GM12878 (cell line): ENCODE results near the gene MYADM. TPM values are rescaled to one million over a fixed set of nuclear protein-coding genes. Genes with fewer than 3 reads are reported as not detected.

Source experiments
- ATAC-seq: fragments of 200-7000 bp; cut with Tn5 transposase; 3 replicates; pipeline ENCODE4 v1.9.1; 2020; ENCODE audit warnings: mild to moderate bottlenecking, moderate library complexity
- BruUV-seq: library from RNA; stranded (reverse); fragments of 400-500 nt; replicated peaks from 2 replicates; lab custom pipeline; 2021; lab: Mats Ljungman, UMichigan
- CTCF ChIA-PET: fragments of 300-600 bp; sonication (Branson Sonifier 250); formaldehyde crosslinking; extraction: SDS; loops from one replicate; lab custom pipeline; 2021; ENCODE audit warnings: inconsistent platforms; lab: Yijun Ruan, JAX
- POLR2A ChIA-PET: fragments of 350-600 bp; formaldehyde crosslinking; extraction: SDS; loops from one replicate; lab custom pipeline; 2021; ENCODE audit warnings: inconsistent platforms; lab: Charles Lee
- RAD21 ChIA-PET: fragments of 300-600 bp; sonication (Branson Sonifier 250); formaldehyde crosslinking; loops from one replicate; lab custom pipeline; 2023; ENCODE audit warnings: antibody characterized with exemption; ENCODE audit not compliant: unreplicated experiment; lab: Charles Lee
- SMC1A ChIA-PET: fragments of 300-600 bp; sonication (Branson Sonifier 250); formaldehyde crosslinking; loops from one replicate; lab custom pipeline; 2023; ENCODE audit not compliant: unreplicated experiment, uncharacterized antibody; lab: Charles Lee
- DNase-seq: peaks from one replicate; pipeline ENCODE4 v3.0.0-alpha.2; 2011; ENCODE audit warnings: low read depth, low spot score
- FAIRE-seq: peaks from 3 replicates; lab custom pipeline; 2011; peaks lifted over from hg19 to GRCh38; lab: Jason Lieb, UNC
- H2AFZ ChIP-seq: 2 replicates; pipeline ENCODE4 v1.6.0; 2011; ENCODE audit warnings: low read depth, low read length, control low read depth; ENCODE audit not compliant: control insufficient read depth
- H3K27ac ChIP-seq: 2 replicates; pipeline ENCODE4 v1.5.1; 2011; ENCODE audit warnings: control low read depth; ENCODE audit not compliant: control insufficient read depth, insufficient read depth
- H3K27me3 ChIP-seq, 2 experiments: replicated peaks in 1 of 2; 2 replicates each; pipeline versions ENCODE4 v1.6.0 to v1.6.1; 2011; ENCODE audit warnings: low read length in 1 of 2; ENCODE audit not compliant: control insufficient read depth in 2 of 2, insufficient read depth in 2 of 2
- H3K36me3 ChIP-seq, 2 experiments: 2 replicates each; pipeline ENCODE4 v1.5.1; 2011; ENCODE audit warnings: low read length in 1 of 2; ENCODE audit not compliant: control insufficient read depth in 2 of 2, insufficient read depth in 2 of 2
- H3K4me1 ChIP-seq: 2 replicates; pipeline ENCODE4 v1.6.1; 2011; ENCODE audit warnings: mild to moderate bottlenecking, low read length, moderate library complexity, mixed read lengths; ENCODE audit not compliant: control insufficient read depth, insufficient read depth
- H3K4me2 ChIP-seq: 2 replicates; pipeline ENCODE4 v1.6.0; 2011; ENCODE audit warnings: control low read depth; ENCODE audit not compliant: control insufficient read depth, insufficient read depth
- H3K4me3 ChIP-seq: fragments of 200-600 bp; sonication (generic); 2 replicates; pipeline ENCODE4 v1.5.1; 2016
- H3K79me2 ChIP-seq: 2 replicates; pipeline ENCODE4 v1.6.0; 2011; ENCODE audit warnings: low read length; ENCODE audit not compliant: control insufficient read depth, insufficient read depth
- H3K9ac ChIP-seq: 2 replicates; pipeline ENCODE4 v1.8.0; 2011; ENCODE audit warnings: low read length, control low read depth, mixed read lengths; ENCODE audit not compliant: control insufficient read depth, insufficient read depth
- H3K9me3 ChIP-seq: replicated peaks from 3 replicates; pipeline ENCODE4 v1.5.1; 2011; ENCODE audit warnings: mild to moderate bottlenecking, low read length; ENCODE audit not compliant: control insufficient read depth, insufficient read depth
- H4K20me1 ChIP-seq: 2 replicates; pipeline ENCODE4 v1.6.0; 2011; ENCODE audit not compliant: control insufficient read depth, insufficient read depth
- CTCF ChIP-seq, 3 experiments: IDR thresholded peaks in 2 of 3; conservative IDR thresholded peaks in 1 of 3; 2 replicates each; pipeline ENCODE4 v1.5.1; 2011; ENCODE audit warnings: low read depth in 3 of 3, low read length in 3 of 3, mild to moderate bottlenecking in 3 of 3, control low read depth in 2 of 3, moderate library complexity in 2 of 3, inconsistent platforms in 1 of 3, mixed read lengths in 1 of 3; ENCODE audit not compliant: control insufficient read depth in 2 of 3, insufficient read depth in 1 of 3; ENCODE audit errors: extremely low read depth in 1 of 3
- EP300 ChIP-seq, 2 experiments: fragments of 150-350 bp in 1 of 2; IDR thresholded peaks; 2 replicates each; pipeline ENCODE4 v1.6.1; 2011 to 2012; ENCODE audit warnings: low read depth in 2 of 2, low read length in 2 of 2, borderline replicate concordance in 1 of 2, improper control_type of control experiment in 1 of 2, inconsistent platforms in 1 of 2; ENCODE audit not compliant: control insufficient read depth in 1 of 2
- FOS ChIP-seq: IDR thresholded peaks from 3 replicates; pipeline ENCODE4 v1.6.1; 2011; ENCODE audit warnings: borderline replicate concordance; ENCODE audit not compliant: insufficient read length; ENCODE audit errors: extremely low read depth
- MXI1 ChIP-seq: fragments of 150-350 bp; IDR thresholded peaks from 2 replicates; pipeline ENCODE4 v1.6.1; 2011; ENCODE audit warnings: low read depth, mild to moderate bottlenecking, inconsistent platforms, low read length, improper control_type of control experiment
- MYB ChIP-seq: fragments of 150-350 bp; IDR thresholded peaks from 2 replicates; pipeline ENCODE4 v1.6.1; 2014; ENCODE audit warnings: mild to moderate bottlenecking, low read depth, low read length, borderline replicate concordance
- NR2C2 ChIP-seq: IDR thresholded peaks from 2 replicates; pipeline ENCODE4 v1.6.1; 2011; ENCODE audit warnings: borderline replicate concordance, low read depth; ENCODE audit not compliant: control insufficient read depth, insufficient read length
- RAD21 ChIP-seq: IDR thresholded peaks from 2 replicates; pipeline ENCODE4 v1.6.1; 2011; ENCODE audit warnings: mild to moderate bottlenecking, low read depth, low read length, moderate library complexity; ENCODE audit not compliant: insufficient read depth
- TAF1 ChIP-seq: IDR thresholded peaks from 2 replicates; pipeline ENCODE4 v1.6.1; 2011; ENCODE audit warnings: mild to moderate bottlenecking, low read depth, low read length, borderline replicate concordance
- TARDBP ChIP-seq: IDR thresholded peaks from 2 replicates; pipeline ENCODE4 v1.6.1; 2016; ENCODE audit warnings: borderline replicate concordance
- TBL1XR1 ChIP-seq: IDR thresholded peaks from 2 replicates; pipeline ENCODE4 v1.6.1; 2012; ENCODE audit warnings: low read depth, low read length, improper control_type of control experiment
- ZBTB40 ChIP-seq: fragments of 450-650 bp; IDR thresholded peaks from 2 replicates; pipeline ENCODE4 v1.6.1; 2016; ENCODE audit warnings: mild to moderate bottlenecking, moderate library complexity, borderline replicate concordance
- ZNF24 ChIP-seq: fragments of 450-650 bp; IDR thresholded peaks from 2 replicates; pipeline ENCODE4 v1.6.1; 2017; ENCODE audit warnings: antibody characterized with exemption, mild to moderate bottlenecking
- ZSCAN29 ChIP-seq: fragments of 450-650 bp; IDR thresholded peaks from 2 replicates; pipeline ENCODE4 v1.6.1; 2017; ENCODE audit warnings: mild to moderate bottlenecking, moderate library complexity
- WGBS: methylation state at CpG from one replicate; pipeline ENCODE4 v1.1.6; 2016; ENCODE audit warnings: low lambda C conversion rate; ENCODE audit not compliant: insufficient replicate concordance, insufficient coverage; ENCODE audit errors: missing lambda C conversion rate; 5-methylcytosine and 5-hydroxymethylcytosine counted together
- in situ Hi-C: fragments of 300-500 bp; cut with MboI; formaldehyde crosslinking; loops from 9 replicates; pipeline ENCODE4 v1.14.3; 2018; ENCODE audit warnings: mixed read lengths
- intact Hi-C: fragments of 100-400 bp; cut with micrococcal nuclease; formaldehyde crosslinking; loops from one replicate; pipeline ENCODE4 v1.14.2; 2022; ENCODE audit not compliant: unreplicated experiment
- polyA plus RNA-seq, 11 experiments: library from polyadenylated mRNA; depleted of rRNA in 4 of 11; unstranded in 6 of 11; stranded (reverse) in 5 of 11; fragments of >200 nt; fragmentation: Nextera tagmentation in 4 of 11; fragmentation: Illumina TruSeq in 1 of 11; extraction: Ambion mirVana in 4 of 11; extraction: Trizol in 1 of 11; gene quantifications; 1 replicate in 1 of 11; 2 replicates in 10 of 11; pipeline versions ENCODE4 v1.2.1 to v1.2.3, GENCODE V29; 2011 to 2016; ENCODE audit warnings: inconsistent platforms in 2 of 11, missing spikeins in 2 of 11, low read depth in 1 of 11
- total RNA-seq, 4 experiments: library from RNA; depleted of rRNA in 3 of 4; stranded (reverse); fragments of >200 nt in 3 of 4; fragmentation: Illumina TruSeq in 1 of 4; extraction: Trizol in 1 of 4; gene quantifications; 2 replicates each; pipeline versions ENCODE4 v1.2.1 to v1.2.3, GENCODE V29; 2013 to 2021

MYADM gene
- total and polyA plus RNA-seq, 10 of the 15 experiments (the other 5 are each of a cell fraction or from before 2014, with no cell fraction given) = 0.04 to 0.46 (median 0.10) TPM

- Histone ChIP-seq H3K4me3 (no peak overlapping the region), H3K4me1 (no peaks in the 10 kb centered on the region), H3K27me3 (no peaks in the 10 kb centered on the region), H4K20me1 (no peaks in the 10 kb centered on the region), H2AFZ (no peak overlapping the region), H3K36me3 (no peaks in the 10 kb centered on the region), H3K9me3 (no peaks in the 10 kb centered on the region; the same call in 2 of the 3 replicates), H3K79me2 (no peaks in the 10 kb centered on the region), H3K27ac (no peak overlapping the region), H3K4me2 (no peak overlapping the region), H3K9ac (no peak overlapping the region)
- ChIA-PET POLR2A (no interaction called here), SMC1A (no interaction called here), CTCF (interaction anchor here (1.3 kb wide), 1 partner anchor 125 kb away, joined by 4 read pairs; no protein-coding TSS in a partner anchor), RAD21 (no interaction called here)
- 18% methylated on average over 40 of the region's 48 CpGs for WGBS
- DNase-seq = no peak
- no peak for FAIRE-seq
- intact Hi-C loops = no loop called here
- TF ChIP-seq MYB (no peak), ZNF24 (no peak), EP300 (IDR thresholded peaks at IDR 0.05; ENCODE audit: borderline replicate concordance in 1 of 2, control insufficient read depth in 1 of 2, low read depth in 2 of 2, low read length in 2 of 2) (no peak), ZSCAN29 (no peak), RAD21 (0 out of 2 replicates have a peak, but pooled peaks have one; percentile 20), MXI1 (no peak), CTCF (IDR thresholded peaks at IDR 0.05 in 2 of 3, conservative IDR thresholded peaks at IDR 0.05 in 1 of 3; ENCODE audit: control insufficient read depth in 2 of 3, extremely low read depth in 1 of 3, insufficient read depth in 1 of 3, low read depth in 3 of 3, low read length in 3 of 3) (peak; percentile 35 to 69 (median 44); a peak in 5 of 6 replicates), TBL1XR1 (no peak), TARDBP (no peak), NR2C2 (no peak), TAF1 (no peak), FOS (no peak), ZBTB40 (no peak)
- ATAC-seq = no peak
- in situ Hi-C loops = no loop called here
- BruUV-seq = no TSS peak
These were observed 38.8 kb downstream of the MYADM start for GRCh38 chr19:53906211-53907192.
